Endothelial cell of umbilical vein (primary cell): ENCODE measurements around the gene CCL1. TPM values are rescaled to one million over a fixed set of nuclear protein-coding genes. Genes with fewer than 3 reads are reported as not detected.

Experiments used
- BruUV-seq: library from RNA; stranded (reverse); fragments of 400-500 nt; replicated peaks from 2 replicates; lab custom pipeline; 2021; lab: Mats Ljungman, UMichigan
- CTCF ChIA-PET: fragments of 300-600, 350-600 bp; sonication (Branson Sonifier 250); formaldehyde crosslinking; loops from one replicate; lab custom pipeline; 2021; ENCODE audit warnings: antibody characterized with exemption, inconsistent platforms; lab: Charles Lee
- POLR2A ChIA-PET: fragments of 300-600, 350-600 bp; sonication (Branson Sonifier 250); formaldehyde crosslinking; loops from one replicate; lab custom pipeline; 2021; ENCODE audit warnings: antibody characterized with exemption, inconsistent platforms; lab: Charles Lee
- DNase-seq: peaks from one replicate; pipeline ENCODE4 v3.0.0-alpha.2; 2011; ENCODE audit warnings: low read depth, low spot score
- FAIRE-seq: peaks from 2 replicates; lab custom pipeline; 2011; peaks lifted over from hg19 to GRCh38; lab: Jason Lieb, UNC
- H2AFZ ChIP-seq: 2 replicates; pipeline ENCODE4 v1.6.0; 2012; ENCODE audit warnings: low read depth, low read length, control low read depth, inconsistent platforms
- H3K27ac ChIP-seq: 2 replicates; pipeline ENCODE4 v1.5.1; 2011; ENCODE audit warnings: low read depth, mild to moderate bottlenecking, control low read depth, low read length, moderate library complexity; ENCODE audit not compliant: insufficient read depth
- H3K27me3 ChIP-seq, 2 experiments: 2 replicates each; pipeline versions ENCODE4 v1.6.0 to v1.6.1; 2011; ENCODE audit warnings: low read length in 2 of 2, mixed read lengths in 1 of 2; ENCODE audit not compliant: control insufficient read depth in 2 of 2, insufficient read depth in 2 of 2
- H3K36me3 ChIP-seq, 2 experiments: 2 replicates in 1 of 2; 3 replicates in 1 of 2; pipeline ENCODE4 v1.5.1; 2011; ENCODE audit warnings: low read length in 2 of 2, mild to moderate bottlenecking in 1 of 2, moderate library complexity in 1 of 2; ENCODE audit not compliant: control insufficient read depth in 2 of 2, insufficient read depth in 2 of 2; ENCODE audit errors: extremely low read depth in 1 of 2
- H3K4me1 ChIP-seq: 3 replicates; pipeline ENCODE4 v1.5.1; 2011; ENCODE audit warnings: mild to moderate bottlenecking, low read length; ENCODE audit not compliant: control insufficient read depth, insufficient read depth; ENCODE audit errors: extremely low read depth
- H3K4me2 ChIP-seq: 2 replicates; pipeline ENCODE4 v1.6.1; 2011; ENCODE audit warnings: low read length, control low read depth, mixed read lengths; ENCODE audit not compliant: insufficient read depth
- H3K4me3 ChIP-seq, 3 experiments: fragments of 200-600 bp in 1 of 3; sonication (generic), shearing (Covaris generic) in 1 of 3; replicated peaks in 1 of 3; 2 replicates each; pipeline ENCODE4 v1.5.1; 2011 to 2016; ENCODE audit warnings: control low read depth in 3 of 3, low read length in 3 of 3, mild to moderate bottlenecking in 2 of 3, inconsistent platforms in 1 of 3, low read depth in 1 of 3, moderate library complexity in 1 of 3; ENCODE audit not compliant: insufficient read depth in 1 of 3
- H3K79me2 ChIP-seq: 2 replicates; pipeline ENCODE4 v1.6.0; 2012; ENCODE audit warnings: low read length, inconsistent platforms; ENCODE audit not compliant: control insufficient read depth, insufficient read depth
- H3K9ac ChIP-seq: replicated peaks from 2 replicates; pipeline ENCODE3; 2011; ENCODE audit warnings: low read length, control low read depth; ENCODE audit not compliant: insufficient read depth; ENCODE audit errors: extremely low read depth
- H3K9me1 ChIP-seq: replicated peaks from 3 replicates; pipeline ENCODE4 v1.6.0; 2011; ENCODE audit warnings: mild to moderate bottlenecking, low read length; ENCODE audit not compliant: control insufficient read depth, insufficient read depth; ENCODE audit errors: extremely low read depth
- H3K9me3 ChIP-seq: replicated peaks from 2 replicates; pipeline ENCODE4 v1.5.1; 2012; ENCODE audit warnings: low read length, inconsistent platforms; ENCODE audit not compliant: control insufficient read depth, insufficient read depth
- H4K20me1 ChIP-seq: replicated peaks from 2 replicates; pipeline ENCODE3; 2011; ENCODE audit warnings: mild to moderate bottlenecking, low read length; ENCODE audit not compliant: control insufficient read depth, insufficient read depth; ENCODE audit errors: extremely low read depth
- EZH2 ChIP-seq: IDR thresholded peaks from 2 replicates; pipeline ENCODE4 v1.6.1; 2012; ENCODE audit warnings: borderline replicate concordance, low read depth, mild to moderate bottlenecking, moderate library complexity, low read length, inconsistent platforms; ENCODE audit not compliant: severe bottlenecking
- FOS ChIP-seq: IDR thresholded peaks from 2 replicates; pipeline ENCODE4 v1.6.1; 2011; ENCODE audit warnings: mild to moderate bottlenecking, low read length, moderate library complexity, borderline replicate concordance; ENCODE audit not compliant: insufficient read depth
- GATA2 ChIP-seq: IDR thresholded peaks from 2 replicates; pipeline ENCODE4 v1.7.0; 2011; ENCODE audit warnings: low read depth, mild to moderate bottlenecking, moderate library complexity, mixed read lengths, low read length; ENCODE audit not compliant: insufficient read length, insufficient read depth
- JUN ChIP-seq: IDR thresholded peaks from 2 replicates; pipeline ENCODE4 v1.6.1; 2011; ENCODE audit warnings: borderline replicate concordance, low read depth; ENCODE audit not compliant: insufficient read length, insufficient read depth
- MYC ChIP-seq: IDR thresholded peaks from one replicate; pipeline ENCODE4 v1.6.1; 2011; ENCODE audit warnings: mild to moderate bottlenecking, low read depth, low read length
- POLR2A ChIP-seq: IDR thresholded peaks from 2 replicates; pipeline ENCODE4 v1.6.1; 2012; ENCODE audit warnings: low read depth, mild to moderate bottlenecking, control low read depth, low read length
- POLR2AphosphoS5 ChIP-seq: IDR thresholded peaks from 2 replicates; pipeline ENCODE4 v1.6.1; 2012; ENCODE audit warnings: low read depth, mild to moderate bottlenecking, control low read depth, low read length, moderate library complexity; ENCODE audit not compliant: insufficient read depth
- dilution Hi-C: fragments of 300-500 bp; cut with MboI; formaldehyde crosslinking; loops from one replicate; pipeline ENCODE4 v1.15.0; 2019; ENCODE audit warnings: low sequenced_read_pairs; ENCODE audit not compliant: extremely low pct_ligation_motif_present
- intact Hi-C: fragments of 100-400 bp; cut with micrococcal nuclease; formaldehyde crosslinking; loops from one replicate; pipeline ENCODE4 v1.10.0; 2022
- polyA plus RNA-seq, 4 experiments: library from polyadenylated mRNA; depleted of rRNA in 3 of 4; stranded (reverse) in 3 of 4; unstranded in 1 of 4; fragments of >200 nt; gene quantifications; 2 replicates each; pipeline versions ENCODE4 v1.2.1 to v1.2.3, GENCODE V29; 2011 to 2012; ENCODE audit warnings: missing spikeins in 1 of 4
- total RNA-seq: library from RNA; stranded (reverse); gene quantifications from 2 replicates; pipeline ENCODE4 v1.2.3, GENCODE V29; 2021
- TF ChIP-seq, protein P1 (sequence below): IDR thresholded peaks from 2 replicates; pipeline ENCODE4 v1.6.1; 2011; ENCODE audit not compliant: insufficient read depth, insufficient read length
- TF ChIP-seq, protein P2 (sequence below), 2 donors: IDR thresholded peaks; 1 replicate in 1 of 2; 2 replicates in 1 of 2; pipeline ENCODE4 v1.5.1; 2011; ENCODE audit warnings: low read length in 2 of 2, mild to moderate bottlenecking in 2 of 2, moderate library complexity in 2 of 2, control low read depth in 1 of 2, inconsistent platforms in 1 of 2, low read depth in 1 of 2; ENCODE audit not compliant: insufficient read depth in 1 of 2; ENCODE audit errors: extremely low read depth in 1 of 2

Gene CCL1
- total and polyA plus RNA-seq, 2 donors (not counting 3 experiments of a cell fraction or from before 2014, with no cell fraction given), result not detected

DNA sequence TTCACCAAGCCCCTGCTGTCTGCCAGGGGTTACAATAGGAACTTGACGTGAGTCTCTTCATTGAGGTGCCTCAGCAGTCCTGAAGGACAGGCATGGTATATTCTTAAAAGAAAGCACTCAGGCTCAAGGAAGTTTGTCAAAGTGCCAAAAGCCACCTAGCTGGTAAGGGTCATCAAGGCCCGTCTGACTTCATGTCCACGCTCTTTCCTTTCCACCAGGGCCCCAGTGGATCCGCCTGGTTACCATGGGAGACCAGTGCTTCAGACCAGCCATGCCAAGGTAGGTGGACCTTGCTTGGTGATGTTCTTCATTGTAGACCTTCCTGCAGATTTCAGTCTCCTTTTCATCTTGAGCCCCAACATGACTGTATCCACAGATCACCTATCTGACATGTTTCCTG is 27.6 kb upstream of the CCL1 start:
- peaks cover 0 to 8% of the 10 kb centered on the region in 2 experiments for H3K27me3 ChIP-seq
- H3K79me2 ChIP-seq, result no peaks in the 10 kb centered on the region
- no peak overlapping the region for H3K4me3 ChIP-seq
- no peak for DNase-seq
- no peaks in the 10 kb centered on the region for H4K20me1 ChIP-seq
- no peak overlapping the region for H3K4me2 ChIP-seq
- no peak overlapping the region for H2AFZ ChIP-seq
- intact Hi-C loops (no loop called here), dilution Hi-C loops (no loop called here)
- peaks cover 18% of the 10 kb centered on the region for H3K4me1 ChIP-seq
- no peak overlapping the region for H3K9ac ChIP-seq
- TF ChIP-seq JUN, result no peak
- TF ChIP-seq, protein P1, sequence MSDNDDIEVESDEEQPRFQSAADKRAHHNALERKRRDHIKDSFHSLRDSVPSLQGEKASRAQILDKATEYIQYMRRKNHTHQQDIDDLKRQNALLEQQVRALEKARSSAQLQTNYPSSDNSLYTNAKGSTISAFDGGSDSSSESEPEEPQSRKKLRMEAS, result no peak
- TF ChIP-seq, protein P2, sequence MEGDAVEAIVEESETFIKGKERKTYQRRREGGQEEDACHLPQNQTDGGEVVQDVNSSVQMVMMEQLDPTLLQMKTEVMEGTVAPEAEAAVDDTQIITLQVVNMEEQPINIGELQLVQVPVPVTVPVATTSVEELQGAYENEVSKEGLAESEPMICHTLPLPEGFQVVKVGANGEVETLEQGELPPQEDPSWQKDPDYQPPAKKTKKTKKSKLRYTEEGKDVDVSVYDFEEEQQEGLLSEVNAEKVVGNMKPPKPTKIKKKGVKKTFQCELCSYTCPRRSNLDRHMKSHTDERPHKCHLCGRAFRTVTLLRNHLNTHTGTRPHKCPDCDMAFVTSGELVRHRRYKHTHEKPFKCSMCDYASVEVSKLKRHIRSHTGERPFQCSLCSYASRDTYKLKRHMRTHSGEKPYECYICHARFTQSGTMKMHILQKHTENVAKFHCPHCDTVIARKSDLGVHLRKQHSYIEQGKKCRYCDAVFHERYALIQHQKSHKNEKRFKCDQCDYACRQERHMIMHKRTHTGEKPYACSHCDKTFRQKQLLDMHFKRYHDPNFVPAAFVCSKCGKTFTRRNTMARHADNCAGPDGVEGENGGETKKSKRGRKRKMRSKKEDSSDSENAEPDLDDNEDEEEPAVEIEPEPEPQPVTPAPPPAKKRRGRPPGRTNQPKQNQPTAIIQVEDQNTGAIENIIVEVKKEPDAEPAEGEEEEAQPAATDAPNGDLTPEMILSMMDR (IDR thresholded peaks at IDR 0.05; ENCODE audit: extremely low read depth in 1 of 2, insufficient read depth in 1 of 2, low read depth in 1 of 2, low read length in 2 of 2), result no peak
- TF ChIP-seq POLR2AphosphoS5, result no peak
- no peak for TF ChIP-seq FOS
- no peak for TF ChIP-seq POLR2A
- TF ChIP-seq GATA2, result no peak
- TF ChIP-seq MYC, result no peak
- no peak for TF ChIP-seq EZH2
- no peaks in the 10 kb centered on the region for H3K36me3 ChIP-seq
- no peak for FAIRE-seq
- ChIA-PET CTCF (interaction anchor here (1.3 to 4.3 kb wide), 3 partner anchors 8 to 29 kb away, joined by 3 to 17 read pairs (median 4); no protein-coding TSS in a partner anchor), POLR2A (no interaction called here)
- no TSS peak for BruUV-seq
- H3K9me1 ChIP-seq, result no peaks in the 10 kb centered on the region
- no peaks in the 10 kb centered on the region for H3K9me3 ChIP-seq
- H3K27ac ChIP-seq, result no peak overlapping the region
